ENCODE measurements around the gene CFAP92.

CFAP92 gene

DNA sequence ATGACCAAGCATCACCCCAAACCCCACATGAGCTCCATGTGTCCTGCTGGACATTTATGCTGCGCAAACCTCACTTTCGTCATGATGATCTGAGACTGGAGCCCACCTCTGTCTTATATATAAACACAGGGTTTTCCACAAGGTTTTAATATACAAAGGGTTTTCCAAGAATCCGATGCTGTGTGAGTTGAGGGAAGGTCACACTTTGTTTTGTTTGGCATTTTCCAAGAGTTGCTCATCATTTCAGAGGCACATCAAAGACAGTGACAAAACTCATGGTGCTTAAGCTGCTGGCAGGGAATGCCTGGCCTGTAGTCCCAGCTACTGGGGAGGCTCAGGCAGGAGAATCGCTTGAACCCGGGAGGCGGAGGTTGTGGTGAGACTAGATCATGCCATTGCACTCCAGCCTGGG lies 27.3 kb upstream of the CFAP92 start:
- Histone ChIP-seq H3K4me3 (no peak overlapping the region), H3K9me3 (replicated peaks in 1 of 11) (no peaks in the 10 kb centered on the region; a peak in 2 of 22 replicates), H4K20me1 (no peaks in the 10 kb centered on the region), H3K4me2 (no peak overlapping the region), H3K4me1 (peaks cover 25 to 72% (median 54%) of the 10 kb centered on the region in 10 experiments), H3K9ac (no peak overlapping the region), H3K27me3 (no peaks in the 10 kb centered on the region), H3K36me3 (no peaks in the 10 kb centered on the region), H3K27ac (no peak overlapping the region)
- TF ChIP-seq Cebpa-rat (IDR thresholded peaks at IDR 0.05): no peak

DNA sequence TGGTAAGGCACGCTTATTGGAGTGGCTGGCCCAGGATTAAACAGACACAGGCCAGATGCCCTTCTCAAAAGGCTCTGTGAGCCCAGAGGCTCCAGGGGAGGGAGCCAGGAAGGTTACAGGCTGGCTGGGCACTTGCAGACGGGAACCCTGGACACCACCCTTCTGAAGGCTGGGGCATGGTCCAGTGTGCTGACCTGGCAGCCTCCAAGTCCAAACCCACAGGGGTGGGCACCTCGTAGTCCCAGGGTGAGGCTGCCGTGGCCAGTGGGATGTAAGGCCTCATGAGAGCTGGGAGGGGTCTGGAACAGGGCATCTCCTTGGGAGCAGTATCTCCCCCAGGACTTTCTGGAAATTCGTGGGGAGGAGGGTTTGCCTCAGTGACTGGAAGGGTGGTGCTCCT lies 26.8 kb upstream of the CFAP92 start:
- Histone ChIP-seq H3K9ac (no peak overlapping the region), H3K27ac (no peak overlapping the region), H3K4me2 (no peak overlapping the region), H3K9me3 (replicated peaks in 1 of 11) (no peaks in the 10 kb centered on the region; a peak in 2 of 22 replicates), H3K4me3 (no peak overlapping the region), H3K27me3 (no peaks in the 10 kb centered on the region), H3K4me1 (peaks cover 30 to 72% (median 55%) of the 10 kb centered on the region in 10 experiments), H4K20me1 (no peaks in the 10 kb centered on the region), H3K36me3 (no peaks in the 10 kb centered on the region)
- no peak for TF ChIP-seq Cebpa-rat (IDR thresholded peaks at IDR 0.05)

DNA sequence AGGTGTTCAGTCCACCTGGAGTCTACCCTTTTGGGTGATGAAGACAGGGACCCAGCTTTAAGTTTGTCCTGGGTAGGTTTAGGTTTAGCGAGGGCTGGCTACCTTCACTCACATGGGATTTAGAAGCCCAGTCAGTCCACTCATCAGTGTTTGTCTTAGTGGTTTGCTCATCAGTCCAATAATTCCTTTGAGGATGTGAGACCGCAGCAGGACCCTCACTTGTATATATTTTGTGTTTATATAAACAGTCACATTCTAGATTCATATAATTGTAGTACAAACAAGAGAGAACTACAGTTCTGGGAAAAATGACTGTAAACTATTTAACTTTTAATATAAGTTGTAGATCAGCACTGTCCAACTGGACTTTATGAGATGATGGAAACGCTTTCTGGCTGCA lies 25.4 kb upstream of the CFAP92 start:
- no peaks in the 10 kb centered on the region for H3K27me3 ChIP-seq
- H3K4me3 ChIP-seq: no peak overlapping the region
- no peak for TF ChIP-seq Cebpa-rat (IDR thresholded peaks at IDR 0.05)
- no peaks in the 10 kb centered on the region for H4K20me1 ChIP-seq
- H3K27ac ChIP-seq: no peak overlapping the region
- no peaks in the 10 kb centered on the region; a peak in 2 of 22 replicates for H3K9me3 ChIP-seq (replicated peaks in 1 of 11)
- H3K36me3 ChIP-seq: no peaks in the 10 kb centered on the region
- no peak overlapping the region for H3K9ac ChIP-seq
- peaks cover 35 to 79% (median 68%) of the 10 kb centered on the region in 10 experiments for H3K4me1 ChIP-seq
- peak overlapping the region in 8 of 11 experiments; percentile 77 to 95 (median 92); a peak in 16 of 22 replicates for H3K4me2 ChIP-seq

DNA sequence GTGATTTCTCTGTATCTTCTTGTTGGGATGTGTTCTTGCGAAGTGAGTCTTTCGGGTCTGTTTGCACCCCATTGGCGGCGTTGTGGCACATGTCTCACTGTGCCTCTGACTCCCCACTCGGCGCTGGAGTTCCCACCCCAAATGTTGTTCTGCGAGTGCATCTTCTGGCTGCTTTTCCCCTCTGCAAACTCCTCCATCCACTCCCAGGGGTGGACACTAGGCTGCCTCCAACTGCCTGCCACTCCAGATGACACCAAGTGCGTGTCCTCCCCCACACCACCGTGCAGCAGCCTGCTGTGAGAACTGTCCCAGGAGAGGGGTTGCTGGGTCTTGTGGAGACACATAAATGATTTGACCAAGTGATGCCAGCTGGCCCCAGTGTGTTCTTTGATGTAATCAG lies 24.9 kb upstream of the CFAP92 start:
- Histone ChIP-seq H3K27ac (no peak overlapping the region), H3K27me3 (no peaks in the 10 kb centered on the region), H3K4me3 (no peak overlapping the region), H4K20me1 (no peaks in the 10 kb centered on the region), H3K9me3 (replicated peaks in 1 of 11) (peaks cover 0 to under 1% (median 0%) of the 10 kb centered on the region in 11 experiments; a peak in 2 of 22 replicates), H3K9ac (no peak overlapping the region), H3K4me1 (peaks cover 35 to 77% (median 68%) of the 10 kb centered on the region in 10 experiments), H3K4me2 (peak overlapping the region in 9 of 11 experiments; percentile 77 to 96 (median 93); a peak in 18 of 22 replicates), H3K36me3 (no peaks in the 10 kb centered on the region)
- TF ChIP-seq Cebpa-rat (IDR thresholded peaks at IDR 0.05): no peak

DNA sequence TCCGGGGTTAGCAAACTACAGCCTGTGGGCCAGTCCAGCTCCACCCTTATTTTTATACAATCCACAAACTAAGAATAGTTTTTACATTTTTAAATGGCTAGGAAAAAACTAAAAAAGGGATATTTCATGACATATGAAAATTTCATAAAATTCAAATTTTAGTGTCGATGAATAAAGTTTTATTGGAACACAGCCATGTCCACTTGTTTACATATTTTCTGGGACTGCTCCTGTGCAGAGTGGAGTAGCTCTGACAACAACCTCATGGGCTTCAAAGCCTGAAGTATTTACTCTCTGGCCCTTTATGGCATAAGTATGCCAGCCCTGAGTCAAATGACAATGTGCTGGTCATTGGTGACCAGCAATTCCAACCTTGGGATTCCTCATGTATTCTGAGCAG lies 24.4 kb upstream of the CFAP92 start:
- Histone ChIP-seq H3K27ac (peak overlapping the region in 2 of 11 experiments; percentile 84 to 88; a peak in 3 of 22 replicates), H3K9ac (no peak overlapping the region), H3K4me1 (peaks cover 35 to 72% (median 65%) of the 10 kb centered on the region in 10 experiments), H3K36me3 (no peaks in the 10 kb centered on the region), H4K20me1 (no peaks in the 10 kb centered on the region), H3K4me3 (no peak overlapping the region), H3K27me3 (no peaks in the 10 kb centered on the region), H3K4me2 (peak overlapping the region; percentile 77 to 96 (median 92); a peak in 21 of 22 replicates), H3K9me3 (replicated peaks in 1 of 11) (peaks cover 0 to 4% (median 0%) of the 10 kb centered on the region in 11 experiments; a peak in 3 of 22 replicates)
- TF ChIP-seq Cebpa-rat (IDR thresholded peaks at IDR 0.05): no peak

DNA sequence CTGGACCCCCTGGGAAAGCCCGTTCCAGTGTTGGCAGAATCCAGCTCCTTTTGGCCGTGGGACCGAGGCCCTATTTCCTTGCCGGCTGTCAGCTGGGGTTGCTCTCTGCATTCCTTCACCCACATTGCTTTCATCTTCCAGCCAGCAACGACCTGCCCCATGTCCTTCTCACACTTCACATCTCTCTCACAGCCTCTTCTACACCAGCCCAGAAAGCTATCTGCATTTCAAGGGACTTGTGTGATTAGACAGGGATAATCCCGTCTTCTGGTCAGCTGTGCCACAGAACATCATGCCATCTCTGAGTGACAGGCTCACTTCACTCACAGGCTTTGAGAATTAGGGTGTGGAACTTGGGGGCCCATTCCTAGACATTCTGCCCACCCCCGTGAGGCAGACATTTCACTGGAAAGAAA lies 23.6 kb upstream of the CFAP92 start:
- Histone ChIP-seq H3K4me3 (0 out of 20 replicates have a peak overlapping the region, but pooled peaks of 1 of the 10 experiments have one; percentile 2), H3K36me3 (no peaks in the 10 kb centered on the region), H3K27me3 (no peaks in the 10 kb centered on the region), H3K4me1 (peaks cover 33 to 64% (median 59%) of the 10 kb centered on the region in 10 experiments), H3K27ac (peak overlapping the region in 10 of 11 experiments; percentile 32 to 88 (median 78); a peak in 20 of 22 replicates), H3K4me2 (peak overlapping the region; percentile 77 to 96 (median 92)), H4K20me1 (no peaks in the 10 kb centered on the region), H3K9ac (peak overlapping the region in 9 of 11 experiments; percentile 1 to 48 (median 28); a peak in 14 of 22 replicates), H3K9me3 (replicated peaks in 1 of 11) (peaks cover 0 to 4% (median 0%) of the 10 kb centered on the region in 11 experiments; a peak in 3 of 22 replicates)
- no peak for TF ChIP-seq Cebpa-rat (IDR thresholded peaks at IDR 0.05)

DNA sequence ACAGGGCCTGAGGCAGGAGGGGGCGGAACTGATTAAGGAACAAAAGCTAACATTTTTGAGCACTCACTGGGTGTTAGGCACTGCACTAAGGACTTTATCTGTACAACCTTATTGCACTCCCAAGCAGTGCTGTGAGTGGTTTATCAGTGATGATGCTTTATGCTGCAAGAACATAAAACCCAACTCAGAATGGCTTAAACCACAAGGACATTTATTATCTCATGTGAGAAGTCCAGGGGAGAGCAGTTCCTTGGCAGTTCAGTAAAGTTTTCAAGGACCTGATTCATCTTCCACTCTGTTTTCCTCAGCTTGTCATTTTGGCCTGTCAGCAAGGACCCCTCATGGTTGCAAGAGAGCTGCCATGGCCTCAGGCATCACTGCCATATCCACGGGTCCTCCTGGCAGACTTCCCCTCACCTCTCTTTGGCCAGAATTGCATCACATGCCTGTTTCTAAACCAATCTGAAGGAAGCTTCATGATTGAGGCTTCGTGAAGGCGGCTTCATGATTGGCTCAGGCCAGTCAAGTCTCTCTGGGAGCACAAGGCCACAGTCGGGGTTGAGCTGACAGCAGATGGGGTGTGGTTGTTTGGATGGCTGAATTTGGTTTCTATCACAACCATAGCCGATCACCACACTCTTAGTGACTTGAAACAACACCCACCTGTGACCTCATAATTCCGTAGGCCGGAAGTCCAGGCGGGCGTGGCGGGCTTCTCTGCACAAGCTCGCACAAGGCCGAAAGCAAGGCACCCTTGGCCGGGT lies 23.0 kb upstream of the CFAP92 start:
- Histone ChIP-seq H3K36me3 (no peaks in the 10 kb centered on the region), H3K9me3 (replicated peaks in 1 of 11) (peaks cover 0 to 4% (median 0%) of the 10 kb centered on the region in 11 experiments; a peak in 3 of 22 replicates), H3K27ac (peak overlapping the region in 10 of 11 experiments; percentile 32 to 88 (median 78); a peak in 20 of 22 replicates), H3K27me3 (no peaks in the 10 kb centered on the region), H3K4me2 (peak overlapping the region; percentile 77 to 96 (median 92)), H3K4me3 (0 out of 20 replicates have a peak overlapping the region, but pooled peaks of 2 of the 10 experiments have one; percentile 2 to 3), H3K4me1 (peaks cover 29 to 60% (median 53%) of the 10 kb centered on the region in 10 experiments), H4K20me1 (no peaks in the 10 kb centered on the region), H3K9ac (peak overlapping the region in 8 of 11 experiments; percentile 4 to 77 (median 29); a peak in 12 of 22 replicates)
- peak in 1 of 11 experiments; percentile 20; a peak in 1 of 22 replicates for TF ChIP-seq Cebpa-rat (IDR thresholded peaks at IDR 0.05)

DNA sequence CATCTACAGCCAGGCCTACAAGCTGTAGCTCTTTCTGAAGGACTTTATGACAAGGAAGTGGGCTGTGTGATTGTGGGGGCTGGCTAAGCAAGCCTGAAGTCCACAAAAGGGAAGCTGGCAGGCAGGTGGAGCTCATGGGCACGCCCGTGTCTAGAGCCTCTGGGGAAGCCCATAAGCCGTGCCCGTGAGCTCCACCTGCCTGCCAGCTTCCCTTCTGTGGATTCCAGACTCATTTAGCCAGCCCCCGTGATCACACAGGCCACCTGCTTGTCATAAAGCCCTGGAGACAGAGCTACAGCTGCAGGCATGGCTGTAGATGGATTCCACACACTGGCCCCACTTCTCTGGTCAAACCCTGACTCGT lies 22.5 kb upstream of the CFAP92 start:
- no peaks in the 10 kb centered on the region for H3K27me3 ChIP-seq
- H3K36me3 ChIP-seq: no peaks in the 10 kb centered on the region
- peak overlapping the region; percentile 77 to 96 (median 92) for H3K4me2 ChIP-seq
- H4K20me1 ChIP-seq: no peaks in the 10 kb centered on the region
- peaks cover 29 to 63% (median 52%) of the 10 kb centered on the region in 10 experiments for H3K4me1 ChIP-seq
- peak overlapping the region in 10 of 11 experiments; percentile 49 to 88 (median 78); a peak in 21 of 22 replicates for H3K27ac ChIP-seq
- TF ChIP-seq Cebpa-rat (IDR thresholded peaks at IDR 0.05): no peak
- peaks cover 0 to 4% (median 0%) of the 10 kb centered on the region in 11 experiments; a peak in 3 of 22 replicates for H3K9me3 ChIP-seq (replicated peaks in 1 of 11)
- H3K9ac ChIP-seq: peak overlapping the region in 9 of 11 experiments; percentile 39 to 77 (median 67); a peak in 16 of 22 replicates
- peak overlapping the region in 8 of 10 experiments; percentile 7 to 49 (median 40); a peak in 10 of 20 replicates for H3K4me3 ChIP-seq
